Measurements from ENCODE around the gene RIN1. TPM values are rescaled to one million over a fixed set of nuclear protein-coding genes. Genes with fewer than 3 reads are reported as not detected.
A peak's percentile ranks its signal among the peaks of the same experiment; 100 is the strongest.

RIN1 gene
- polyA plus RNA-seq, 1 experiment = 6.7 TPM

DNA sequence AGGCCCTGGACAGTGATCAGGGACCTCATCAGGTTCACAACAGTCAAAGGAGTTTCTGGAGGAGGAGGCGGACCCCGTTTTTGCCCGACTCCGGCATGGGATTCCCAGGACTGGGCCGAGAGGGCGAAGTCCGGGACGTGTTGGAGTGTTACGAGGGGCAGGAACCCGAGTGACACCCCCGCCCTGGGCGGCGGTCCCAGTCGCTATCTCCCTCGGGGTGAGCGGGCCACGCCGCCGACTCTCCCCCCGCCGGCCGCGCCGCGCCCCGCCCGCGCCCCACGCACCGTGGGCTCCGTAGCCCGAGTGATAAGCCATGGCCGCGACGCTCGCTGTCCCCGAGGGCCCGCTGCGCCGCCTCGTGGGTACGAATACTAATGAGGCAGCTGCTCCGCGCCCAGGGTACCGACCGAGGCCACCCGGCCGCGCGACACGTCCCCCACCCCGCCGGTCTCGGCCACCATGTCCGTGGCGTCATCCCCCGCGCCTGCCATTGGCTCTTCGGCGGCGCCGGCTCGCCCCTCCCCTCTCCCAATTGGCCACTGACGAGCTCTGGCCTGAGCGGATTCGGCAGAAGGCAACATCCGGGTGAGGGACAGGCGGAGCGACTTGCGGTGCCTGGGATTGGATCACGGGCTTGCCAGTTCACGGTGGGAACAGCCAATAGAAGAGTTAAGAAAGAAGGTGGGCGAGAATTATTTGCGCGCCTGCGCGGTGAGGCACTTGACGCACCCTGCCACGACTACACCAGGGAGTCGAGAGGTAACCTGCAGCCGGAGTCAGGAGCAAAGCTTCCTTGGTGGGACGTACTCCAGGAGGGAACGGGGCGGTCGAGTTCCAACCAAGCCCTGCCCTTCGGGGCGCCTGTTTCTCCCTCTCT lies 47.3 kb downstream of the RIN1 start, which contains the start of gene YIF1A:
Gene YIF1A, minus strand, starts transcription at position 473 of the 877 bp plus-strand sequence. Its CDS starts 158 bp downstream, at position 315.
- ChIA-PET POLR2A (interaction anchor here (0.6 to 2.6 kb wide), 24 partner anchors 9 to 1317 kb away, joined by 3 to 25 read pairs (median 3); partner anchors contain the start of genes BRMS1, CD248, MAJIN and MRPL11), CTCF (interaction anchor here (0.6 to 2.1 kb wide), 9 partner anchors 23 to 120 kb away, joined by 3 to 8 read pairs (median 4); partner anchors contain the start of gene RIN1)
- Histone ChIP-seq H3K27me3 (ENCODE audit: control insufficient read depth, insufficient read depth, low read length) (peaks cover 19% of the 10 kb centered on the region), H3K4me3 (ENCODE audit: low read depth, low read length) (peak within 1 kb of the TSS; percentile 84), H3K9me3 (ENCODE audit: control insufficient read depth, insufficient read depth, low read length) (no peaks in the 10 kb centered on the region), H3K27ac (ENCODE audit: low read depth, low read length) (peak within 1 kb of the TSS; percentile 100)
- DNase-seq (ENCODE audit: low read depth, low spot score) = peak; percentile 99
- TF ChIP-seq, protein P1, sequence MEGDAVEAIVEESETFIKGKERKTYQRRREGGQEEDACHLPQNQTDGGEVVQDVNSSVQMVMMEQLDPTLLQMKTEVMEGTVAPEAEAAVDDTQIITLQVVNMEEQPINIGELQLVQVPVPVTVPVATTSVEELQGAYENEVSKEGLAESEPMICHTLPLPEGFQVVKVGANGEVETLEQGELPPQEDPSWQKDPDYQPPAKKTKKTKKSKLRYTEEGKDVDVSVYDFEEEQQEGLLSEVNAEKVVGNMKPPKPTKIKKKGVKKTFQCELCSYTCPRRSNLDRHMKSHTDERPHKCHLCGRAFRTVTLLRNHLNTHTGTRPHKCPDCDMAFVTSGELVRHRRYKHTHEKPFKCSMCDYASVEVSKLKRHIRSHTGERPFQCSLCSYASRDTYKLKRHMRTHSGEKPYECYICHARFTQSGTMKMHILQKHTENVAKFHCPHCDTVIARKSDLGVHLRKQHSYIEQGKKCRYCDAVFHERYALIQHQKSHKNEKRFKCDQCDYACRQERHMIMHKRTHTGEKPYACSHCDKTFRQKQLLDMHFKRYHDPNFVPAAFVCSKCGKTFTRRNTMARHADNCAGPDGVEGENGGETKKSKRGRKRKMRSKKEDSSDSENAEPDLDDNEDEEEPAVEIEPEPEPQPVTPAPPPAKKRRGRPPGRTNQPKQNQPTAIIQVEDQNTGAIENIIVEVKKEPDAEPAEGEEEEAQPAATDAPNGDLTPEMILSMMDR (IDR thresholded peaks at IDR 0.05; ENCODE audit: low read depth, low read length) = no peak

DNA sequence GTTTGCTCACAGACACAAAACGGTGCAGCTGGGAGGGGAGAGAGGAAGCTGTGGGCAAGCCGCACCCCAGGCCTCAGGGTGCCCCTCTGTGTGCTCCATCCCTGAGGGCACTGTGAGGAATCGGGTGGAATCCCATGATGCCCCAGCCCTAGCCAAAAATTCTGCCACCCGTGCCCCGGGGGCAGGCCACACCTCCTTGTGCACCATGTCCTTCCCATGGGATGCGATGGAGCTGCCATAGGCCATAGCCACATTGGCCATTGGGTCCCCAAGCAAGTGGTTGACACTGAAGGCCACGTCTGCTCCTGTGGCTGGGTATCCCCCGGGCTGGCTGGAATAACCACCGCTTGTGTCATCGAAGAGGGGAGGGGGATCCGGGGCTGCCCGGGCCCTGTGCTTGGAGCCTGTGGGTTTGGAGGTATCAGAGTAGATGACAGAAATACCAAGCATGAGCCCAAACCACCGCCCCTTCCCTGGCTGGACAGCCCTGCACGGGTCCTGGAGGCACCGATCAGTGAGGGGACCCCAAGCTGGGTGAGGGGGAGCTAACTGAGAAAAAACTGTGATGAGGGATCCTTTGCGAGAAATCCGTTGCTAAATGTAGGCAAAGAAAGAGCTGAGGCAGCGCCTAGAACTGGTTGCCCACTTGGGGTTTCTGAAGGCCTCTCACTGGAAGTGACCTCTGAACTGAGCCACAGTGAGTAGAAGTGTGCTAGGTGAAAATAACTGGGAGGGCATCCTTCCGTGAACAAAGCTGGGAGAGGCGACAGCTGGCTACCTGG lies 48.2 kb downstream of the RIN1 start:
- ChIA-PET POLR2A (interaction anchor here (0.6 to 2.6 kb wide), 7 partner anchors 9 to 279 kb away, joined by 3 to 25 read pairs (median 4); partner anchors contain the start of genes CD248, PELI3, RAB1B and RIN1), CTCF (interaction anchor here (1.3 to 2.1 kb wide), 4 partner anchors 24 to 120 kb away, joined by 3 to 7 read pairs (median 4); partner anchors contain the start of gene RIN1)
- DNase-seq (ENCODE audit: low read depth, low spot score) = no peak

DNA sequence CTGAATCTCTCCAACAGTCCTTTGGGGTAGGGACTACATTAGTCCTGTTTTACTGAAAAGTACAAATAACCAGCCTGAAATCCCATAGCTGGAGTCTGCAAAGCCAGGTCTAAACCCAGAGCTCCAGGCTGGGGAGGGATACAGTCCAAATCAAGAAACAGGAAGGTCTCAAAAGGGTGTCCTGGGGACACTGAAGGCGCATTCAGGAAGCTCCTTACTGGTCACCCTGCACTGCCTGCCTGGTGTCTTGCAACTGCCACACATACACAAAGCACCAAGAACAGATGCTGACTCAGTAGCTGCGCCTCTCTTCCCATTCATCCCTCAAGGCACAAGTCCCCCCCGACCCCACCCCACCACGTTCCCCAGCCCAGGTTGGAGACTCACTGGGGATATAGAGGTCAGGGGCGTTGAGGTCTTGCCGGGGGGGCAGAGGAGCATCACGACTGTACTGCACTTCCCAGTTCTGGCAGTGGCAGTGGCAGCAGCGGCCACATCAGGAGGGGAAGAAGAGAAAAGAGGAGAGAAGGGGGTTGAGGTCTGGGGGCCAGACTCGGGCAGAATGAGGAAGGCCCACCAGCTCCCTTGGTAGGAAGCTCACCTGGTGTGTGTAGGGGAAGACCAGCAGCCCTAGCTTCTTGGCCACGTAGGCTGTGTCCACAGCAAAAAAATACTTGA lies 48.9 kb downstream of the RIN1 start:
- Histone ChIP-seq H3K27me3 (ENCODE audit: control insufficient read depth, insufficient read depth, low read length) (peaks cover 9% of the 10 kb centered on the region), H3K27ac (ENCODE audit: low read depth, low read length) (no peak overlapping the region), H3K9me3 (ENCODE audit: control insufficient read depth, insufficient read depth, low read length) (no peaks in the 10 kb centered on the region), H3K4me3 (ENCODE audit: low read depth, low read length) (peak overlapping the region; percentile 84)
- DNase-seq (ENCODE audit: low read depth, low spot score) = no peak
- TF ChIP-seq, protein P1 (IDR thresholded peaks at IDR 0.05; ENCODE audit: low read depth, low read length) = no peak
- ChIA-PET POLR2A (interaction anchor here (0.7 to 1.0 kb wide), 3 partner anchors 10 to 278 kb away, joined by 3 to 4 read pairs (median 3); no protein-coding TSS in a partner anchor), CTCF (interaction anchor here (0.5 kb wide), 1 partner anchor 64 kb away, joined by 16 read pairs; no protein-coding TSS in a partner anchor)

More for the DNA sequence above, 48.2 kb downstream of the RIN1 start:
- peak overlapping the region; percentile 61 for H3K27ac ChIP-seq (ENCODE audit: low read depth, low read length)
- H3K9me3 ChIP-seq (ENCODE audit: control insufficient read depth, insufficient read depth, low read length) = no peaks in the 10 kb centered on the region
- H3K27me3 ChIP-seq (ENCODE audit: control insufficient read depth, insufficient read depth, low read length) = peaks cover 16% of the 10 kb centered on the region
- TF ChIP-seq, protein P1 (IDR thresholded peaks at IDR 0.05; ENCODE audit: low read depth, low read length) = no peak
- peak overlapping the region; percentile 84 for H3K4me3 ChIP-seq (ENCODE audit: low read depth, low read length)

DNA sequence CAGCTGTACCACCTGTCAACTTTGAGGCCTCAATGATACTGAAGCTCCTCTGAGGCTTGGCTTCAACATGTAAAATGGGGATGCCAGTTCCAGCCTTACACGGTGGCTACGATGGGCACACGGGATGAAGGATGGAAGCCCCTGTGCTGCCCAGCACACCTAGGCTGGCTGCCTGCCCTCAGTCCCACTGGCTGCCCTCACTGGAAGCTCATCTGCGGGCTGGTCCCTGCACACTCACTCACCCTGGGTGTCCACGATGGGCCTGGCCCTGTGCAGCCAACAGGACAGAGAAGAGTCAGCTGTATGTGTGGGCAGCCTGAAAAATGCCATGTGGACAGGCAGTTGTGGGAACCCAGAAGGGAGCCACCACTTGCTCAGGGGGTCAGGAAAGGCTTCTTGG lies 49.5 kb downstream of the RIN1 start:
- Histone ChIP-seq H3K27ac (ENCODE audit: low read depth, low read length) (no peak overlapping the region), H3K4me3 (ENCODE audit: low read depth, low read length) (no peak overlapping the region), H3K27me3 (ENCODE audit: control insufficient read depth, insufficient read depth, low read length) (peaks cover 7% of the 10 kb centered on the region), H3K9me3 (ENCODE audit: control insufficient read depth, insufficient read depth, low read length) (no peaks in the 10 kb centered on the region)
- TF ChIP-seq, protein P1 (IDR thresholded peaks at IDR 0.05; ENCODE audit: low read depth, low read length) = no peak
- ChIA-PET CTCF (interaction anchor here (0.5 kb wide), 1 partner anchor 64 kb away, joined by 16 read pairs; no protein-coding TSS in a partner anchor), POLR2A (interaction anchor here (1.0 kb wide), 2 partner anchors 9 to 19 kb away, joined by 3 read pairs; no protein-coding TSS in a partner anchor)
- DNase-seq (ENCODE audit: low read depth, low spot score) = no peak

Data from AG04450 (cell line).